ENCODE data around the gene ITGB5.

DNA sequence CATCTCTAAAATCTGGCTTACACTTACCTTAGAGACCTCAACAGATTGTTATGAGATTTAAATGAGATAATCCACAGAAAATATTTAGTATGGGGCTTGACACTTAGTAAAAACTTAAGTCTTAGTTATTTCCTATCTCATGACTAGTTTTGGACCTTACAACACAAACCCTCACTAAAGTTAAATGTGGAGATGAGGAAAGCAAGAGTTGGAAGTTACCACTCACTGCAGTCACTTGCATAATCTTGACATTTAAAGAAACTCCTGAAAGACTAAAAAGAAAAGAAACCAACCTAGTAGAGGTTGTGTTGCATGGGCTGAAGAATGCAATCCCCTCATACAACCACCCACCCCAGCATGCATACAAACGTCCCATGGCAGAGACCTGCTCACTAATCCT lies 40.1 kb downstream of the ITGB5 start:
- TF ChIP-seq, protein P1, sequence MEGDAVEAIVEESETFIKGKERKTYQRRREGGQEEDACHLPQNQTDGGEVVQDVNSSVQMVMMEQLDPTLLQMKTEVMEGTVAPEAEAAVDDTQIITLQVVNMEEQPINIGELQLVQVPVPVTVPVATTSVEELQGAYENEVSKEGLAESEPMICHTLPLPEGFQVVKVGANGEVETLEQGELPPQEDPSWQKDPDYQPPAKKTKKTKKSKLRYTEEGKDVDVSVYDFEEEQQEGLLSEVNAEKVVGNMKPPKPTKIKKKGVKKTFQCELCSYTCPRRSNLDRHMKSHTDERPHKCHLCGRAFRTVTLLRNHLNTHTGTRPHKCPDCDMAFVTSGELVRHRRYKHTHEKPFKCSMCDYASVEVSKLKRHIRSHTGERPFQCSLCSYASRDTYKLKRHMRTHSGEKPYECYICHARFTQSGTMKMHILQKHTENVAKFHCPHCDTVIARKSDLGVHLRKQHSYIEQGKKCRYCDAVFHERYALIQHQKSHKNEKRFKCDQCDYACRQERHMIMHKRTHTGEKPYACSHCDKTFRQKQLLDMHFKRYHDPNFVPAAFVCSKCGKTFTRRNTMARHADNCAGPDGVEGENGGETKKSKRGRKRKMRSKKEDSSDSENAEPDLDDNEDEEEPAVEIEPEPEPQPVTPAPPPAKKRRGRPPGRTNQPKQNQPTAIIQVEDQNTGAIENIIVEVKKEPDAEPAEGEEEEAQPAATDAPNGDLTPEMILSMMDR (IDR thresholded peaks at IDR 0.05): no peak
- TF ChIP-seq POLR2A (IDR thresholded peaks at IDR 0.05): no peak

All from right lobe of liver (tissue), 4 donors.